ENCODE measurements around the gene TMEM232. TPM values are rescaled to one million over a fixed set of nuclear protein-coding genes. Genes with fewer than 3 reads are reported as not detected.
"Not testable (repeated sequence)": the region's sequence is repeated elsewhere in the genome, so short reads cannot be mapped to it uniquely, and the experiment has no call there.

Gene TMEM232
- total and polyA plus RNA-seq, 2 of the 4 experiments (the other 2 are of a cell fraction), result 0.17 to 0.36 TPM

DNA sequence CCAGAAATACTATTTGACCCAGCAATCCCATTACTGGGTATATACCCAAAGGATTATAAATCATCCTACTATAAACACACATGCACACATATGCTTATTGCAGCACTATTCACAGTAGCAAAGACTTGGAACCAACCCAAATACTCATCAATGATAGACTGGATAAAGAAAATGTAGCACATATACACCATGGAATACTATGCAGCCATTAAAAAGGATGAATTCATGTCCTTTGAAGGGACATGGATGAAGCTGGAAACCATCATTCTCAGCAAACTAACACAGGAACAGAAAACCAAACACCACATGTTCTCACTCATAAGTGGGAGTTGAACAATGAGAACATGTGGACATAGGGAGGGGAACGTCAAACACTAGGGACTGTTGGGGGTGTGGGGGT lies 35.9 kb downstream of the TMEM232 start:
- H2AK5ac ChIP-seq (ENCODE audit: low read depth, low read length); H3K79me1 ChIP-seq (ENCODE audit: low read depth in 1 of 2, low read length in 2 of 2); H3K36me3 ChIP-seq (ENCODE audit: control insufficient read depth, insufficient read depth, low read length); intact Hi-C loops (cut with micrococcal nuclease); H2BK120ac ChIP-seq (ENCODE audit: low read depth, low read length); H2AFZ ChIP-seq (replicated peaks; ENCODE audit: low read length, poor library complexity); H3K4me3 ChIP-seq (ENCODE audit: insufficient read depth, low read depth, low read length); in situ Hi-C loops (cut with MboI; ENCODE audit: low sequenced_read_pairs); H4K5ac ChIP-seq (ENCODE audit: low read depth, low read length); POLR2A ChIA-PET (ENCODE audit: unreplicated experiment); H3K18ac ChIP-seq (ENCODE audit: low read depth, low read length); H3K27ac ChIP-seq (ENCODE audit: insufficient read depth, low read length); H3K56ac ChIP-seq (ENCODE audit: extremely low read depth, insufficient read depth, low read length); H3K9me1 ChIP-seq (ENCODE audit: insufficient read depth, low read length); H3K27me3 ChIP-seq (ENCODE audit: control insufficient read depth, insufficient read depth, low read length); H3K9ac ChIP-seq (ENCODE audit: low read depth, low read length); ATAC-seq (ENCODE audit: low read depth); H2AK9ac ChIP-seq (replicated peaks; ENCODE audit: low read depth, low read length, poor library complexity); BruUV-seq (replicated peaks); H2BK20ac ChIP-seq (ENCODE audit: low read depth, low read length); H4K8ac ChIP-seq (ENCODE audit: low read depth in 2 of 2, low read length in 2 of 2); H3K23ac ChIP-seq (ENCODE audit: low read depth, low read length); CTCF ChIA-PET; H4K20me1 ChIP-seq (ENCODE audit: insufficient read depth, low read length); dilution Hi-C loops (cut with HindIII; ENCODE audit: low sequenced_read_pairs, unreplicated experiment); H3K4ac ChIP-seq (ENCODE audit: low read depth, low read length); H3K4me2 ChIP-seq (ENCODE audit: low read depth, low read length); H2BK15ac ChIP-seq (ENCODE audit: low read depth, low read length); DNase-seq; H3K4me1 ChIP-seq (ENCODE audit: control insufficient read depth, insufficient read depth, low read length); H3K14ac ChIP-seq (replicated peaks; ENCODE audit: low read depth, low read length); H4K91ac ChIP-seq (ENCODE audit: insufficient read depth, low read depth, low read length); H2BK5ac ChIP-seq (ENCODE audit: low read depth, low read length, poor library complexity, severe bottlenecking); H3K9me3 ChIP-seq (ENCODE audit: control insufficient read depth, insufficient read depth, low read length): not testable (repeated sequence)
- no CpG with 5 or more reads among the region's 1 CpG for WGBS, 2 experiments (ENCODE audit: extremely low coverage in 2 of 2, insufficient read length in 1 of 2)
